Muscle of back (tissue), 11 donors: ENCODE measurements around the gene DNAJC11. TPM values are rescaled to one million over a fixed set of nuclear protein-coding genes. Genes with fewer than 3 reads are reported as not detected.
"Not testable (repeated sequence)": the region's sequence is repeated elsewhere in the genome, so short reads cannot be mapped to it uniquely, and the experiment has no call there.

Experiments used
- DNase-seq, 3 donors: peaks; one replicate each; pipeline versions ENCODE4 v3.0.0 to v3.0.0-alpha.2; 2013
- polyA plus RNA-seq, 10 donors: library from polyadenylated mRNA; unstranded; fragments of 120-200 nt; gene quantifications; one replicate each; pipeline ENCODE4 v1.2.1, GENCODE V29; 2013; ENCODE audit not compliant: insufficient read length in 10 of 10

The DNAJC11 gene
- polyA plus RNA-seq, 10 donors = 26.7 to 42.0 (median 34.7) TPM

GRCh38 chr1:6703016-6703415 lies 1.4 kb upstream of the DNAJC11 start:
- DNase-seq = peak in 1 of 3 donors; percentile 3

GRCh38 chr1:6700853-6701436 lies 671 bp downstream of the DNAJC11 start:
- peak in 1 of 3 donors; percentile 30 for DNase-seq

GRCh38 chr1:6699915-6700314 lies 1.7 kb downstream of the DNAJC11 start:
- DNase-seq = not testable (repeated sequence)

- no peak for DNase-seq
Observed at GRCh38 chr1:6695868-6696267, 5.7 kb downstream of the DNAJC11 start.

GRCh38 chr1:6694121-6694713 lies 7.4 kb downstream of the DNAJC11 start:
- no peak for DNase-seq

GRCh38 chr1:6692956-6693355 lies 8.7 kb downstream of the DNAJC11 start:
- DNase-seq = no peak

GRCh38 chr1:6691507-6691906 lies 10.1 kb downstream of the DNAJC11 start:
- no peak for DNase-seq

GRCh38 chr1:6690186-6690585 lies 11.4 kb downstream of the DNAJC11 start:
- no peak for DNase-seq

- no peak for DNase-seq
Observed at GRCh38 chr1:6688757-6689156, 12.9 kb downstream of the DNAJC11 start.

GRCh38 chr1:6688001-6688400 lies 13.6 kb downstream of the DNAJC11 start:
- no peak for DNase-seq

GRCh38 chr1:6686294-6686693 lies 15.3 kb downstream of the DNAJC11 start:
- DNase-seq = no peak

GRCh38 chr1:6685381-6685780 lies 16.2 kb downstream of the DNAJC11 start:
- DNase-seq = no peak

GRCh38 chr1:6683434-6683833 lies 18.2 kb downstream of the DNAJC11 start:
- DNase-seq = no peak

GRCh38 chr1:6675941-6676340 lies 25.7 kb downstream of the DNAJC11 start:
- peak in 2 of 3 donors; percentile 10 to 22 for DNase-seq

- DNase-seq = peak in 1 of 3 donors; percentile 11
Observed at GRCh38 chr1:6674771-6675170, 26.8 kb downstream of the DNAJC11 start.

GRCh38 chr1:6673816-6674398 lies 27.7 kb downstream of the DNAJC11 start:
- DNase-seq = no peak

- DNase-seq = peak in 2 of 3 donors; percentile 6 to 15
Observed at GRCh38 chr1:6672558-6672957, 29.1 kb downstream of the DNAJC11 start.

- DNase-seq = no peak
Observed at GRCh38 chr1:6668503-6668902, 33.1 kb downstream of the DNAJC11 start.

GRCh38 chr1:6667139-6667538 lies 34.5 kb downstream of the DNAJC11 start:
- DNase-seq = no peak

- DNase-seq = no peak
Observed at GRCh38 chr1:6666696-6667095, 34.9 kb downstream of the DNAJC11 start.

GRCh38 chr1:6662468-6662867 lies 39.1 kb downstream of the DNAJC11 start:
- not testable (repeated sequence) for DNase-seq

GRCh38 chr1:6660415-6661049 lies 41.1 kb downstream of the DNAJC11 start:
- DNase-seq = no peak
